HFFc6 (cell line): ENCODE results near the gene SLC51B. TPM values are rescaled to one million over a fixed set of nuclear protein-coding genes. Genes with fewer than 3 reads are reported as not detected.
"Not testable (repeated sequence)": the region's sequence is repeated elsewhere in the genome, so short reads cannot be mapped to it uniquely, and the experiment has no call there.

Source experiments
- DNase-seq: peaks from one replicate; pipeline ENCODE4 v3.0.0-alpha.2; 2018
- H3K27ac Mint-ChIP-seq: 2 replicates; pipeline ENCODE4 v1.8.0; 2020; ENCODE audit warnings: mild to moderate bottlenecking, mixed read lengths
- H3K27me3 Mint-ChIP-seq: 2 replicates; pipeline ENCODE4 v1.8.0; 2021; ENCODE audit warnings: mild to moderate bottlenecking, moderate library complexity, mixed read lengths; ENCODE audit not compliant: insufficient read depth
- H3K36me3 Mint-ChIP-seq: 2 replicates; pipeline ENCODE4 v1.8.0; 2021; ENCODE audit warnings: low read depth, mixed read lengths
- H3K4me1 Mint-ChIP-seq: 2 replicates; pipeline ENCODE4 v1.8.0; 2020; ENCODE audit warnings: low read depth, mixed read lengths
- H3K4me3 Mint-ChIP-seq: 2 replicates; pipeline ENCODE4 v1.8.0; 2020; ENCODE audit warnings: mild to moderate bottlenecking, moderate library complexity, mixed read lengths
- H3K9me3 Mint-ChIP-seq: 2 replicates; pipeline ENCODE4 v1.8.0; 2020; ENCODE audit warnings: mild to moderate bottlenecking, mixed read lengths
- total RNA-seq, 6 experiments: library from RNA; stranded (reverse); fragmentation: NEBNext Ultra II Directional; extraction: Animal tissue kit (Norgen Biotek cat#: 25700); gene quantifications; 2 replicates in 1 of 6; 3 replicates in 5 of 6; pipeline ENCODE4 v1.2.3, GENCODE V29; 2021
- TF ChIP-seq, protein P1 (sequence below): fragments of 200-600 bp; sonication (generic); IDR thresholded peaks from 2 replicates; pipeline ENCODE4 v1.5.0; 2021; ENCODE audit warnings: antibody characterized with exemption, mild to moderate bottlenecking

SLC51B gene
- total RNA-seq, 6 experiments from 2014 or later = not detected

DNA sequence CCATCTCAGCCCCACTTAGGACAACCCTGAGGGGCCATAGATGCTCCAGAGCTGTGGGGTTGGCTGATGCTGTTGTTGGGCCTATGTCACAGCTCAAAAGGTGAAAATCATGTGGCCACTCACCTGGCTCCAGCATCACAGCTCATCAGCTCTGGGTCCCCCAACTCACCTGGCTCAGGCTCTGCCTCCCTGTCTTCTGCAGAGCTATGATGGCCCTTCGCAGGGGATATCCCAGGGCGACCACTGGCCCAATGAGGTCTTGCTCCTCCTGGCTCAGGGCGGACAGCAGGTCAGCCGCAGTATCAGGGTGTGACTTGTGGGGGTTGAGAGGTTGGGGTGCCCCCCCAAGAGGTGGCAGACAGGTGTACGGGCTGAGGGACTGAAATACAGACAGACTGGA is 54.1 kb downstream of the SLC51B start:
- Mint-ChIP-seq H3K27me3 (no peaks in the 10 kb centered on the region; the same call in 1 of the 2 replicates), H3K4me3 (no peak overlapping the region), H3K4me1 (no peaks in the 10 kb centered on the region), H3K27ac (no peak overlapping the region), H3K36me3 (peaks cover 19% of the 10 kb centered on the region), H3K9me3 (no peaks in the 10 kb centered on the region)
- TF ChIP-seq, protein P1, sequence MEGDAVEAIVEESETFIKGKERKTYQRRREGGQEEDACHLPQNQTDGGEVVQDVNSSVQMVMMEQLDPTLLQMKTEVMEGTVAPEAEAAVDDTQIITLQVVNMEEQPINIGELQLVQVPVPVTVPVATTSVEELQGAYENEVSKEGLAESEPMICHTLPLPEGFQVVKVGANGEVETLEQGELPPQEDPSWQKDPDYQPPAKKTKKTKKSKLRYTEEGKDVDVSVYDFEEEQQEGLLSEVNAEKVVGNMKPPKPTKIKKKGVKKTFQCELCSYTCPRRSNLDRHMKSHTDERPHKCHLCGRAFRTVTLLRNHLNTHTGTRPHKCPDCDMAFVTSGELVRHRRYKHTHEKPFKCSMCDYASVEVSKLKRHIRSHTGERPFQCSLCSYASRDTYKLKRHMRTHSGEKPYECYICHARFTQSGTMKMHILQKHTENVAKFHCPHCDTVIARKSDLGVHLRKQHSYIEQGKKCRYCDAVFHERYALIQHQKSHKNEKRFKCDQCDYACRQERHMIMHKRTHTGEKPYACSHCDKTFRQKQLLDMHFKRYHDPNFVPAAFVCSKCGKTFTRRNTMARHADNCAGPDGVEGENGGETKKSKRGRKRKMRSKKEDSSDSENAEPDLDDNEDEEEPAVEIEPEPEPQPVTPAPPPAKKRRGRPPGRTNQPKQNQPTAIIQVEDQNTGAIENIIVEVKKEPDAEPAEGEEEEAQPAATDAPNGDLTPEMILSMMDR = no peak
- no peak for DNase-seq

DNA sequence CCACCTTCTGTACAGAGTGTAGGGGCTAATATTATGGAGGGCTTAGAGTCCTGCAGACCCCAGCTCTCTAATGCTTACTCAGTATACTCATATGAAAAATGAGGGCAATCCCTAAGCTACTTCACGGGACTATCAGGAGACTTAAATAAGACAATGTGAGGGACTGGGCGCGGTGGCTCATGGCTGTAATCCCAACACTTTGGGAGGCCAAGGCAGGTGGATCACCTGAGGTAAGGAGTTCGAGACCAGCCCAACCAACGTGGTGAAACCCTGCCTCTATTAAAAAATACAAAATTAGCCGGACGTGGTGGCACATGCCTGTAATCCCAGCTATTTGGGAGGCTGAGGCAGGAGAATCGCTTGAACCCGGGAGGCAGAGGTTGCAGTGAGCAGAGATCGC is 54.6 kb downstream of the SLC51B start:
- H3K4me1 Mint-ChIP-seq, DNase-seq, H3K27ac Mint-ChIP-seq, H3K9me3 Mint-ChIP-seq, H3K4me3 Mint-ChIP-seq, H3K27me3 Mint-ChIP-seq: not testable (repeated sequence)
- H3K36me3 Mint-ChIP-seq = peaks cover 19% of the 10 kb centered on the region

DNA sequence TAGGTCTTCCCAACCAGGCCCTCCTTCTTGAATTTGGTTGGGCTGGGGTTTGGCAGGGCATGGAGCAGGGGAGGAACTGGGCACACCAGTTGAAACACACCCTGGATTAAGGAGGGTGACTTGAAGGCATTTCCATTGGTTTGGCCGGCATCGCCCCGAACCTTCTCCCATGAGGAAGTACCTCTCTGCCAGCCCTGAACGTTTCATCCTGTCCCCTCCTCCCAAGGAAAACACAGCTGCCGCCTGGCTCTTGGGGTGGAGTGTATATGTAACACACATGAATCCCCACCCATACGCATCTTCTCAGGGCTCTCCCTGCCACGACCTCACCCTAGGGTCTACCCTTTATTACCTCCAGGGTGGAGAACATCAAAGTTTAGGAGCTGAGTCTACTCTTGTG is 55.3 kb downstream of the SLC51B start:
- no peak for DNase-seq
- no peaks in the 10 kb centered on the region; the same call in 1 of the 2 replicates for H3K27me3 Mint-ChIP-seq
- H3K4me1 Mint-ChIP-seq = no peaks in the 10 kb centered on the region
- H3K27ac Mint-ChIP-seq = no peak overlapping the region
- TF ChIP-seq, protein P1 = no peak
- no peaks in the 10 kb centered on the region for H3K9me3 Mint-ChIP-seq
- peaks cover 19% of the 10 kb centered on the region for H3K36me3 Mint-ChIP-seq
- no peak overlapping the region for H3K4me3 Mint-ChIP-seq

GRCh38 chr15:65101411-65101890 is 56.3 kb downstream of the SLC51B start:
- Mint-ChIP-seq H3K4me3 (no peak overlapping the region), H3K27ac (no peak overlapping the region), H3K4me1 (no peaks in the 10 kb centered on the region), H3K36me3 (peaks cover 19% of the 10 kb centered on the region), H3K27me3 (no peaks in the 10 kb centered on the region; the same call in 1 of the 2 replicates), H3K9me3 (no peaks in the 10 kb centered on the region)
- TF ChIP-seq, protein P1 = peak; percentile 87
- peak; percentile 36 for DNase-seq

DNA sequence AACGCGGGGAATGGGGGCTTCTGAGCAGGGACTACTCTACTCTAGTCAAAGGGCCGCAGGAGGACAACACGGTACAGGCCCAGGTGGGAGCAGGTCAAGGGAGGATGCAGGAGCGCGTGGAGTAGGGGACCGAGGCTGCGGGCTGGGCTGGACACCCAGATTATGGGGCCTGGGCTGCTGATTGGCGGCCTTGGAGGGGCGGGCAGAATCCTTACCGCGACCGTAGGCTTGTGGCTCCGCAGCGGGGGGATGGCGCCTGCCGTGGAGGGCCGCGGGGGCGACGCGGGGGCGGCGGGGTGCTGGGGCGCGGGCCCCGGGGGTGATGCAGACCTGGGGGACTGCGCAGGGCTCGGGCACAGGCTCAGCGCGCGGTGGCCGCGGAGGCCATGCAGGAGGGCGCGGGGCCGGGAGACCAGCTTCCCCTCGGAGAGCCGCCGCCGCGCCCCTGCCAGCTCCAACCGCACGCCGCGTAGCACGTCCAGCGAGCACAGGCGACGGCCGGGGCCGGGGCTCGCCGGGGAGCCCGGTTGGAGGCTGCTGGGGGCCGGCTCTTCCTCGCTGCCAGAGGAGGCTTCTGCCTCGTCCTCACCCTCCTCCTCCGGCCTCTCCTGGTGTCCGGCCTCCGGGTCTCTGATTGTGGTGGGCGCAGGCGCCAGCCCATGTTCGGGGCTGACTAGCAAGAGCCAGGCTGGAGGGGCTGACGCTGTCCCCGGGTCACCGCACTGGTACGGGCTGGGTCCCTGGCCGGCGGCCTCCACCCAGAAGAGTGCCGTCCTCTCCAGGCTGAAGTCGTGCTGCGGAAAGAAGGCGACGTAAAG is 56.9 kb downstream of the SLC51B start:
- Mint-ChIP-seq H3K4me3 (no peak overlapping the region), H3K27me3 (no peaks in the 10 kb centered on the region; the same call in 1 of the 2 replicates), H3K9me3 (no peaks in the 10 kb centered on the region), H3K36me3 (peaks cover 19% of the 10 kb centered on the region), H3K4me1 (no peaks in the 10 kb centered on the region), H3K27ac (no peak overlapping the region)
- DNase-seq = no peak
- TF ChIP-seq, protein P1 = peak; percentile 22

GRCh38 chr15:65102912-65103311 is 57.7 kb downstream of the SLC51B start:
- no peak overlapping the region for H3K4me3 Mint-ChIP-seq
- H3K27ac Mint-ChIP-seq = no peak overlapping the region
- H3K4me1 Mint-ChIP-seq = no peaks in the 10 kb centered on the region
- no peaks in the 10 kb centered on the region for H3K9me3 Mint-ChIP-seq
- TF ChIP-seq, protein P1 = no peak
- no peak for DNase-seq
- peaks cover 19% of the 10 kb centered on the region for H3K36me3 Mint-ChIP-seq
- H3K27me3 Mint-ChIP-seq = no peaks in the 10 kb centered on the region; the same call in 1 of the 2 replicates
